ENCODE measurements around the gene PIP4K2A. TPM values are rescaled to one million over a fixed set of nuclear protein-coding genes. Genes with fewer than 3 reads are reported as not detected.

Gene PIP4K2A
- total and polyA plus RNA-seq, 10 donors = 30.1 to 168 (median 101) TPM

DNA sequence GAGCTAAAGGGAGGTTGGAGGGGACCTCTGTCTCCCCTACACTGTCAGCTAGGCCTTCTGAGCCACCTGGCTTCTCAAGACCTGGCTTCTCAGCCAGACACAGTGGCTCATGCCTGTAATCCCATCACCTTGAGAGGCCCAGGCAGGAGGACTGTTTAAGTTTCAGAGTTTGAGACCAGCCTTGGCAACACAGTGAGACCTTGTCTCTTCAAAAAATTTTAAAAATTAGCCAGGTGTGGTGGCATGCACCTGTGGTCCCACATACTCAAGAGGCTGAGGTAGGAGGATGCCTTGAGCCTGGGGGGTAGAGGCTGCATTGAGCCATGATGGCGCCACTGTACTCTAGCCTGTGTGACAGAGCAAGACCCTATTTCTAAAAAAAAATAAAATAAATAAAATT, 33.1 kb downstream of the PIP4K2A start:
- Histone ChIP-seq H3K4me3 (no peak overlapping the region), H3K9me3 (no peaks in the 10 kb centered on the region), H3K27me3 (replicated peaks in 1 of 7) (no peaks in the 10 kb centered on the region), H3K4me1 (peaks cover 30 to 100% (median 93%) of the 10 kb centered on the region in 6 donors), H3K27ac (peak overlapping the region in 7 of 8 donors; percentile 56 to 81 (median 69)), H3K36me3 (no peaks in the 10 kb centered on the region)
- no peak for TF ChIP-seq POLR2AphosphoS5 (IDR thresholded peaks at IDR 0.05)
- no peak for TF ChIP-seq POLR2A (IDR thresholded peaks at IDR 0.05)
- TF ChIP-seq, protein P1, sequence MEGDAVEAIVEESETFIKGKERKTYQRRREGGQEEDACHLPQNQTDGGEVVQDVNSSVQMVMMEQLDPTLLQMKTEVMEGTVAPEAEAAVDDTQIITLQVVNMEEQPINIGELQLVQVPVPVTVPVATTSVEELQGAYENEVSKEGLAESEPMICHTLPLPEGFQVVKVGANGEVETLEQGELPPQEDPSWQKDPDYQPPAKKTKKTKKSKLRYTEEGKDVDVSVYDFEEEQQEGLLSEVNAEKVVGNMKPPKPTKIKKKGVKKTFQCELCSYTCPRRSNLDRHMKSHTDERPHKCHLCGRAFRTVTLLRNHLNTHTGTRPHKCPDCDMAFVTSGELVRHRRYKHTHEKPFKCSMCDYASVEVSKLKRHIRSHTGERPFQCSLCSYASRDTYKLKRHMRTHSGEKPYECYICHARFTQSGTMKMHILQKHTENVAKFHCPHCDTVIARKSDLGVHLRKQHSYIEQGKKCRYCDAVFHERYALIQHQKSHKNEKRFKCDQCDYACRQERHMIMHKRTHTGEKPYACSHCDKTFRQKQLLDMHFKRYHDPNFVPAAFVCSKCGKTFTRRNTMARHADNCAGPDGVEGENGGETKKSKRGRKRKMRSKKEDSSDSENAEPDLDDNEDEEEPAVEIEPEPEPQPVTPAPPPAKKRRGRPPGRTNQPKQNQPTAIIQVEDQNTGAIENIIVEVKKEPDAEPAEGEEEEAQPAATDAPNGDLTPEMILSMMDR (IDR thresholded peaks at IDR 0.05 in 8 of 11, conservative IDR thresholded peaks at IDR 0.05 in 3 of 11) = no peak
- no peak for DNase-seq
- 83 to 96% (median 88%) methylated on average over 1 of the region's 1 CpG for WGBS, 5 donors
- intact Hi-C loops (cut with DNase I; ENCODE audit: low total_unique reads) = no loop called here

DNA sequence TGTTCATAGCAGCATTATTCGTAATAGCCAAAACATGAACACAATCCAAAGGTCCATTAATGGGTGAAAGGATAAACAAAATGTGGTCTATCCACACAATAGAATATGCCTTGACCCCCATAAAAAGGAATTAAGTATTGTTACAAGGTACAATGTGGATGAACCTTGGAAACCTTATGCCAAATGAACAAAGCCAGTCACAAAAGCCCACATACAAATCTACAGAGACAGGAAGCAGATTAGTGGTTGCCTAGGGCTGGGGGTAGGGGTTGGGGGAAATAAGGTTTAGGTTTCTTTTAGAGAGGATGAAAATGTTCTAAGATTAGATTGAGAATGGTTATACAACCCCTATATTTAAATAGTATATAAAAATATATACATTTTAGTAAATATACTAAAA, 34.8 kb downstream of the PIP4K2A start:
- Histone ChIP-seq H3K27me3 (replicated peaks in 1 of 7) (no peaks in the 10 kb centered on the region), H3K4me1 (peaks cover 19 to 100% (median 93%) of the 10 kb centered on the region in 6 donors), H3K9me3 (no peaks in the 10 kb centered on the region), H3K36me3 (no peaks in the 10 kb centered on the region), H3K4me3 (no peak overlapping the region), H3K27ac (peak overlapping the region in 3 of 8 donors; percentile 33 to 81 (median 76))
- TF ChIP-seq, protein P1 (IDR thresholded peaks at IDR 0.05 in 8 of 11, conservative IDR thresholded peaks at IDR 0.05 in 3 of 11) = no peak
- no peak for TF ChIP-seq POLR2A (IDR thresholded peaks at IDR 0.05)
- no peak for TF ChIP-seq POLR2AphosphoS5 (IDR thresholded peaks at IDR 0.05)
- intact Hi-C loops (cut with DNase I; ENCODE audit: low total_unique reads) = no loop called here
- DNase-seq = no peak
- WGBS, 5 donors = 80 to 100% (median 94%) methylated on average over 1 of the region's 1 CpG

DNA sequence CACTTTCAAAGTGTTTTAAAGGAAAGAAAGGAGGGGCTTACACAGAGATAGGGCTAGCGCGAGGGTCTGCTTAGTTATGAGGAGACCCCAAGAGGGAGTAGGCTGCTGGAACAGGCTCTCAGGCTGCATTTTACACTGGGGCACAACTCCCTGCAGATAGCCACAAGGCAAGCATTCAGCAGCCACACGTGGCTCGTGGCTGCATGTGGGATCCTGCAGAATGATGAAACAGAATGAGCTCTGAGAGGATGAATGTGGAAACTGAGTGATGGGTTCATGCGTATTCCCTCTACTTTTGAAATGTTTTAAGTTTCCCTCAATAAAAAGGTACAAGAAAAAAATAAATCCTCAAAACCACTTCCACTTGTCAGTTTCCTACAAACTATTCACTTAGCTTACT, 37.0 kb downstream of the PIP4K2A start:
- Histone ChIP-seq H3K27me3 (replicated peaks in 1 of 7) (no peaks in the 10 kb centered on the region), H3K4me3 (no peak overlapping the region), H3K36me3 (no peaks in the 10 kb centered on the region), H3K27ac (peak overlapping the region in 3 of 8 donors; percentile 13 to 64 (median 19)), H3K4me1 (peaks cover 8 to 100% (median 92%) of the 10 kb centered on the region in 6 donors), H3K9me3 (no peaks in the 10 kb centered on the region)
- intact Hi-C loops (cut with DNase I; ENCODE audit: low total_unique reads) = no loop called here
- WGBS, 5 donors = 68 to 88% (median 74%) methylated on average over 5 of the region's 5 CpGs
- TF ChIP-seq, protein P1 (IDR thresholded peaks at IDR 0.05 in 8 of 11, conservative IDR thresholded peaks at IDR 0.05 in 3 of 11) = no peak
- no peak for TF ChIP-seq POLR2AphosphoS5 (IDR thresholded peaks at IDR 0.05)
- TF ChIP-seq POLR2A (IDR thresholded peaks at IDR 0.05) = no peak
- DNase-seq = no peak

DNA sequence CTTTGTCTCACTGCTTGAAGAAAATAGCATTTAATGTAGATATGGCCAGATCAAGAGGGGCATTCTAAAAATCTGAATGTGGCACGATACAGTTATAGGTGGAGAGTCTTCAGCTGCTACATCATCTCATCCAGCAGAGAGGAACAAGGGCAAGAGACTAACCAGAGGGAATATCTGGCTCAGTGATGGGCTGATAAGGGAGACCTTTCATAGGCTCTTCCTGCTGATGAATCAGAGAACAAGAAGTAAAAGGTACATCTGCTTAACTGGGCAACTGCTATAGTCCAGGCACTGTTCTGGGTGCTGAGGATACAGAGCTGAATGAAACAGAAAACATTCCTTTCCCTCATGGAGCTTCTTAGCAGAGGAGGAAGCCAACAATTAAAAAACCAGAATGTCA, 37.9 kb downstream of the PIP4K2A start:
- Histone ChIP-seq H3K36me3 (no peaks in the 10 kb centered on the region), H3K27me3 (replicated peaks in 1 of 7) (no peaks in the 10 kb centered on the region), H3K4me3 (no peak overlapping the region), H3K4me1 (peaks cover 8 to 100% (median 92%) of the 10 kb centered on the region in 6 donors), H3K9me3 (no peaks in the 10 kb centered on the region), H3K27ac (peak overlapping the region in 4 of 8 donors; percentile 13 to 64 (median 15))
- intact Hi-C loops (cut with DNase I; ENCODE audit: low total_unique reads) = no loop called here
- WGBS, 5 donors = 82 to 100% (median 90%) methylated on average over 1 of the region's 1 CpG
- TF ChIP-seq POLR2AphosphoS5 (IDR thresholded peaks at IDR 0.05) = no peak
- DNase-seq = no peak

DNA sequence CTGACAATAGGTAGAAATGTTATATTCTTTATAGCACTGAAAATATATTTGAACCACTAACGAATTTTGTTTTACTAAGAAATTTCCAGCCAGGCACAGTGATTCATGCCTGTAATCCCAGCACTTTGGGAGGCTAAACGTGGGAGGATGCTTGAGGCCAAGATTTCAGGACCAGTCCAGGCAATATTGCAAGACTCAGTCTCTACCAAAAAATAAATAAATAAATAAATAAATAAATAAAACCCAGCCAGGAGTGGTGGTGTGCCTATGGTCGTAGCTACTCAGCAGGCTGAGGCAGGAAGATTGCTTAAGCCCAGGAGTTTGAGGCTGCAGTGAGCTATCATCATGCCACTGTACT, 39.8 kb downstream of the PIP4K2A start:
- TF ChIP-seq POLR2AphosphoS5 (IDR thresholded peaks at IDR 0.05) = no peak
- TF ChIP-seq, protein P1 (IDR thresholded peaks at IDR 0.05 in 8 of 11, conservative IDR thresholded peaks at IDR 0.05 in 3 of 11) = no peak
- no peak for TF ChIP-seq POLR2A (IDR thresholded peaks at IDR 0.05)
- intact Hi-C loops (cut with DNase I; ENCODE audit: low total_unique reads) = no loop called here
- H3K4me1 ChIP-seq = peaks cover 14 to 100% (median 90%) of the 10 kb centered on the region in 6 donors

More for the DNA sequence above, 39.8 kb downstream of the PIP4K2A start:
- no peaks in the 10 kb centered on the region for H3K27me3 ChIP-seq (replicated peaks in 1 of 7)
- no peaks in the 10 kb centered on the region for H3K36me3 ChIP-seq
- DNase-seq = no peak
- peak overlapping the region in 1 of 8 donors; percentile 45 for H3K27ac ChIP-seq
- 57 to 81% (median 68%) methylated on average over 3 of the region's 3 CpGs for WGBS, 5 donors
- no peaks in the 10 kb centered on the region for H3K9me3 ChIP-seq
- H3K4me3 ChIP-seq = no peak overlapping the region

Data from spleen (tissue), 11 donors.